Neutrophil (primary cell): ENCODE measurements around the gene PDE1A.

Experiments used
- H3K27ac ChIP-seq: fragments of 200-600 bp; sonication (generic); 2 replicates; pipeline ENCODE4 v1.5.1; 2016; ENCODE audit warnings: mild to moderate bottlenecking, moderate library complexity
- H3K27me3 ChIP-seq: fragments of 200-600 bp; sonication (generic); 2 replicates; pipeline ENCODE4 v1.6.0; 2016; ENCODE audit warnings: mild to moderate bottlenecking
- H3K36me3 ChIP-seq: fragments of 200-600 bp; sonication (generic); 2 replicates; pipeline ENCODE4 v1.5.1; 2017
- H3K4me1 ChIP-seq, 2 experiments: fragments of 200-600 bp in 1 of 2; sonication (generic) in 1 of 2; 1 replicate in 1 of 2; 2 replicates in 1 of 2; pipeline versions ENCODE4 v1.5.1 to v1.6.1; 2013 to 2016; ENCODE audit warnings: low read depth in 1 of 2, low read length in 1 of 2, mild to moderate bottlenecking in 1 of 2, moderate library complexity in 1 of 2; ENCODE audit not compliant: control insufficient read depth in 1 of 2, insufficient read depth in 1 of 2
- H3K4me3 ChIP-seq, 2 experiments: fragments of 200-600 bp in 1 of 2; sonication (generic) in 1 of 2; 1 replicate in 1 of 2; 2 replicates in 1 of 2; pipeline ENCODE4 v1.5.1; 2013 to 2016; ENCODE audit warnings: low read depth in 1 of 2, low read length in 1 of 2, mild to moderate bottlenecking in 1 of 2, moderate library complexity in 1 of 2
- H3K9me3 ChIP-seq: fragments of 200-600 bp; sonication (generic); 2 replicates; pipeline ENCODE4 v1.5.1; 2016
- CTCF ChIP-seq: fragments of 200-600 bp; sonication (generic); IDR thresholded peaks from 2 replicates; pipeline ENCODE4 v1.5.1; 2016; ENCODE audit warnings: antibody characterized with exemption

PDE1A gene

GRCh38 chr2:182098648-182099047, 328.2 kb downstream of the PDE1A start:
- H3K36me3 ChIP-seq: no peaks in the 10 kb centered on the region

GRCh38 chr2:182097571-182098164, 329.2 kb downstream of the PDE1A start:
- no peaks in the 10 kb centered on the region for H3K4me1 ChIP-seq
- no peaks in the 10 kb centered on the region for H3K9me3 ChIP-seq
- no peak overlapping the region for H3K27ac ChIP-seq
- no peak for TF ChIP-seq CTCF
- no peaks in the 10 kb centered on the region for H3K27me3 ChIP-seq
- H3K36me3 ChIP-seq: no peaks in the 10 kb centered on the region
- H3K4me3 ChIP-seq: no peak overlapping the region

More at GRCh38 chr2:182098648-182099047, 328.2 kb downstream of the PDE1A start:
- Histone ChIP-seq H3K9me3 (no peaks in the 10 kb centered on the region), H3K27me3 (no peaks in the 10 kb centered on the region), H3K4me1 (no peaks in the 10 kb centered on the region), H3K4me3 (no peak overlapping the region), H3K27ac (no peak overlapping the region)
- TF ChIP-seq CTCF: no peak

GRCh38 chr2:182090486-182090885, 336.4 kb downstream of the PDE1A start:
- TF ChIP-seq CTCF: no peak
- Histone ChIP-seq H3K4me3 (no peak overlapping the region), H3K4me1 (no peaks in the 10 kb centered on the region), H3K9me3 (no peaks in the 10 kb centered on the region), H3K36me3 (no peaks in the 10 kb centered on the region), H3K27ac (no peak overlapping the region), H3K27me3 (no peaks in the 10 kb centered on the region)
